PFSK-1 (cell line): ENCODE results near the gene INPP5A.

ENCODE experiments used
- FOXP2 ChIP-seq: optimal IDR thresholded peaks from 2 replicates; pipeline ENCODE3; 2011; ENCODE audit warnings: borderline replicate concordance, control low read depth, inconsistent platforms; ENCODE audit not compliant: insufficient read depth; ENCODE audit errors: extremely low read length, extremely low read depth
- POLR2AphosphoS5 ChIP-seq: IDR thresholded peaks from 2 replicates; pipeline ENCODE4 v1.6.1; 2012; ENCODE audit warnings: low read depth, mild to moderate bottlenecking, control low read depth, low read length, moderate library complexity
- REST ChIP-seq, 2 experiments: IDR thresholded peaks; 2 replicates each; pipeline versions ENCODE4 v1.6.1 to v1.8.0; 2011 to 2012; ENCODE audit warnings: low read depth in 2 of 2, low read length in 2 of 2, control low read depth in 1 of 2, inconsistent platforms in 1 of 2, mild to moderate bottlenecking in 1 of 2, moderate library complexity in 1 of 2; ENCODE audit not compliant: insufficient read depth in 1 of 2
- SIN3A ChIP-seq: IDR thresholded peaks from 2 replicates; pipeline ENCODE4 v1.6.1; 2012; ENCODE audit warnings: mild to moderate bottlenecking, low read length, moderate library complexity, borderline replicate concordance; ENCODE audit not compliant: insufficient read depth
- TAF1 ChIP-seq: IDR thresholded peaks from 2 replicates; pipeline ENCODE4 v1.6.1; 2012; ENCODE audit warnings: low read length, control low read depth, borderline replicate concordance; ENCODE audit not compliant: insufficient read depth

GRCh38 chr10:132548106-132548823 is 10.7 kb downstream of the INPP5A start:
- no peak for TF ChIP-seq REST (IDR thresholded peaks at IDR 0.05; ENCODE audit: insufficient read depth in 1 of 2, low read depth in 2 of 2, low read length in 2 of 2)
- TF ChIP-seq TAF1 = no peak
- TF ChIP-seq POLR2AphosphoS5 = no peak
- no peak for TF ChIP-seq FOXP2
- TF ChIP-seq SIN3A = no peak
